Neural crest cell (in vitro differentiated cells): ENCODE measurements around the gene SSPN. TPM values are rescaled to one million over a fixed set of nuclear protein-coding genes. Genes with fewer than 3 reads are reported as not detected.

Experiments
- DNase-seq: peaks from one replicate; pipeline ENCODE4 v3.0.0; 2021; ENCODE audit warnings: low read depth, mixed read lengths, low spot score
- H3K27ac Mint-ChIP-seq: one replicate; pipeline ENCODE4 v1.8.0; 2021; ENCODE audit warnings: mild to moderate bottlenecking, mixed read lengths; ENCODE audit not compliant: unreplicated experiment
- H3K27me3 Mint-ChIP-seq: 2 replicates; pipeline ENCODE4 v1.8.0; 2021; ENCODE audit warnings: low read depth, mild to moderate bottlenecking, mixed read lengths
- H3K36me3 Mint-ChIP-seq: 2 replicates; pipeline ENCODE4 v1.8.0; 2021; ENCODE audit warnings: low read depth, mild to moderate bottlenecking, mixed read lengths
- H3K4me1 Mint-ChIP-seq: 2 replicates; pipeline ENCODE4 v1.8.0; 2021; ENCODE audit warnings: mixed read lengths
- H3K4me3 Mint-ChIP-seq: one replicate; pipeline ENCODE4 v1.8.0; 2021; ENCODE audit warnings: mild to moderate bottlenecking, mixed read lengths
- H3K9me3 Mint-ChIP-seq: 2 replicates; pipeline ENCODE4 v1.8.0; 2021; ENCODE audit warnings: mixed read lengths
- total RNA-seq: library from RNA; stranded (reverse); gene quantifications from 2 replicates; pipeline ENCODE4 v1.2.1, GENCODE V29; 2021
- TF ChIP-seq, protein P1 (sequence below): fragments of 200-600 bp; sonication (generic); conservative IDR thresholded peaks from 2 replicates; pipeline ENCODE4 v1.5.0; 2021; ENCODE audit warnings: antibody characterized with exemption, mild to moderate bottlenecking

Gene SSPN
- total RNA-seq, 1 donor from 2014 or later, result 4.7 TPM

DNA sequence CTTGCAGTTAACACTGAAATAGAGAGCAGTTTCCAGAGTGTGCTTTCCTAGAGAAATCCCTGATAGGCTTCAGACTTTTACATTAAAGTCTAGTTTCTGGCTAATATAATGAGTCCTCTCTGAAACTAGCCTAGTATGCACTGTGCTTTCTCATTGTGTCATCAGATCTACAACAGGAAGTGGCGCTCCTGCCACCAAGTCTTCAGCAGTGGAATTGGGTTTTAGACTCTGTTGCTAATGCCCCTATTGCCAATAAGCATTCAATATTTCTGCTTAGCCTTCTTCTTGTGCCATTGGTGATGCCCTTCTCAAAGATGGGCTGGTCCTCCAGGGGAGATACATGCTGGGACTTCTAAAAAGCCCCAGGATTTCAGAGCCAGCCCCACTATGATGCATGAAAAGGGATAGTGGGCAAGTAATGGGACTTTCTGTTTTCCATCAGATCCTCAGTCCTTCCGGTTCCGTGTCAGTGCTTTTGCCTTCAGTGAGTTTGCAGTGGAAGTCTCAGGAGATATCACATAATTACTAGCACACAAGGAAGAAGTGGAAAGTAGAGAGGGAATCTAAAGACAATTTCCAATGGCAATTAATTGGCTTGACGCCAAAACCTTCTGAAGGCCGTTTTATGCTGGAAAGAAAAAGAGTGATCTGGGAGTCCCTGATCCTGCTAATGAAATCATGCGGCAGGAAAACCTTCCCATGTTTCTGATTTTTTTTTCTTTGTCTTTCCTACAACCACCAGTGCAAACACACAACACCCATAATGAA, 50.0 kb downstream of the SSPN start:
- DNase-seq, result no peak
- Mint-ChIP-seq H3K9me3 (peaks cover 9% of the 10 kb centered on the region), H3K4me1 (no peaks in the 10 kb centered on the region), H3K4me3 (no peak overlapping the region), H3K36me3 (no peaks in the 10 kb centered on the region), H3K27me3 (no peaks in the 10 kb centered on the region), H3K27ac (no peak overlapping the region)
- TF ChIP-seq, protein P1, sequence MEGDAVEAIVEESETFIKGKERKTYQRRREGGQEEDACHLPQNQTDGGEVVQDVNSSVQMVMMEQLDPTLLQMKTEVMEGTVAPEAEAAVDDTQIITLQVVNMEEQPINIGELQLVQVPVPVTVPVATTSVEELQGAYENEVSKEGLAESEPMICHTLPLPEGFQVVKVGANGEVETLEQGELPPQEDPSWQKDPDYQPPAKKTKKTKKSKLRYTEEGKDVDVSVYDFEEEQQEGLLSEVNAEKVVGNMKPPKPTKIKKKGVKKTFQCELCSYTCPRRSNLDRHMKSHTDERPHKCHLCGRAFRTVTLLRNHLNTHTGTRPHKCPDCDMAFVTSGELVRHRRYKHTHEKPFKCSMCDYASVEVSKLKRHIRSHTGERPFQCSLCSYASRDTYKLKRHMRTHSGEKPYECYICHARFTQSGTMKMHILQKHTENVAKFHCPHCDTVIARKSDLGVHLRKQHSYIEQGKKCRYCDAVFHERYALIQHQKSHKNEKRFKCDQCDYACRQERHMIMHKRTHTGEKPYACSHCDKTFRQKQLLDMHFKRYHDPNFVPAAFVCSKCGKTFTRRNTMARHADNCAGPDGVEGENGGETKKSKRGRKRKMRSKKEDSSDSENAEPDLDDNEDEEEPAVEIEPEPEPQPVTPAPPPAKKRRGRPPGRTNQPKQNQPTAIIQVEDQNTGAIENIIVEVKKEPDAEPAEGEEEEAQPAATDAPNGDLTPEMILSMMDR, result no peak

DNA sequence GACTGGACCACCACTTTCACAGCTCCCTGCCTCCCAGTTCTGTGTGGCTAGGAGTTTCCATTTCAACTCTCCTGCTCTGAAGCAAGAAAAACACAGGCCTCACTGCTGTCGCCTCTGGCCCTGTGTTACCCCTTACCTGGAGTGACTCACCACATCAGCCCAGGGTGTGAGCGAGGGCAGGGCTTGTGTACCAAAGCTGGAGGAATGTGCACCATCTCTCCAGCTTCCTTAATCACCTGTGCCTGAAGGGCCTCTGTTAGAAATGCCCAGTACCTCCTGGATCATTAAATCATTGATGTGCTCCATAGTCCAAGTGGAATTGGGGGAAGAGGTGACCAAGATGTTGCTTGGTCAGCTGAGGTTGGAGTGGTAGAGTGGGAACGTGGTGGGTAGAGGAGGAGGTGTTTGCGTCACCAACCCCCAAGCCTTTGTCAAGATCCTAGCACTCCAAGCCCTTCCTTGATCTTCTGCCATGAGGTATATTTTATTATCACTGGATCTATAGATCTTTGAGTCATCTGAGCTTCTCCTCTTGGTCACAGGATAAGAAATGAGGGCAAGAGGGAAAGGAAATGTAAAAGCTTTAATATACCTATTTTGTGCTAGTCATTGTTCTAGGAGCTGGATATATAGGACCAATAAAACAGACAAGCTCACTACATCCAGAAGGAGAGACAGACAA, 51.3 kb downstream of the SSPN start:
- TF ChIP-seq, protein P1, result no peak
- Mint-ChIP-seq H3K4me1 (no peaks in the 10 kb centered on the region), H3K36me3 (no peaks in the 10 kb centered on the region), H3K27me3 (no peaks in the 10 kb centered on the region), H3K4me3 (no peak overlapping the region), H3K9me3 (peaks cover 9% of the 10 kb centered on the region), H3K27ac (no peak overlapping the region)
- no peak for DNase-seq

DNA sequence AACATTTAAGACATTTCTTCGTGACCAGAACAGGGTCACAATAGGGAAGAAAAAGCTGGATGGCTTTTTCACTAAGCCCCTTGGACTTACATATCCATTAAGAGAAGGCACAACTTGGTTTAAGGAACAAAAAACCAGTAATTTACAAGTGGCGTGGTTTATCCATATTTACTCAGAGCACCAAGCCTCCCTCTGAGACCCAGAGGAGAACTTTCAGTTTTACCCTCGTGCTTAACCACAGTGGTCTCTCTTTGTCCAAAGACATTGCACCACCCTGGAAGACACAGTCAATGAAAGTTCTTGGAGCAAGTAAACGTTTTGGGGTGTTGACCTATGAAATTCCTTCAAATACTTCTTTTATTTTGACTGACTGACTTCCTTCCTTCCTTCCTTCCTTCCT, 52.5 kb downstream of the SSPN start:
- DNase-seq, result no peak
- TF ChIP-seq, protein P1, result no peak
- Mint-ChIP-seq H3K9me3 (peaks cover 9% of the 10 kb centered on the region), H3K4me1 (no peaks in the 10 kb centered on the region), H3K27ac (no peak overlapping the region), H3K36me3 (no peaks in the 10 kb centered on the region), H3K4me3 (no peak overlapping the region), H3K27me3 (no peaks in the 10 kb centered on the region)

DNA sequence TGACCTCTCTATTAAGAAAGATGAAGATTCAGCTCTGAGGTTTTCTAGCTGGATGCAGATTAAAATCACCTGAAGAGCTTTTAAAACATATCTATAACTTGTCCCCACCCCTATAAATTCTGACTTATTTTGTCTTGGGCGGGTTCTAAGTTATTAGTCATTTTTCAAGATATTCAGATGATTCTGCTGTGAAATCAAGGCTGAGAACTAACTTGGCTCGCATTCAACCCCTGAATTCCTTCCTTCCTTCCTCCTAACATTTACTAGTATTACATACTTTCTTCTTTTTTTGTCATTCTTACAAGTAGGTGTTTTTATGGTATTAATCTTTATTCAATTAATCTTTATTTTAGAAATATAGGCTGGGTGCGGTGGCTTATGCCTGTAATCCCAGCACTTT, 55.4 kb downstream of the SSPN start:
- H3K9me3 Mint-ChIP-seq, result peaks cover 11% of the 10 kb centered on the region
- no peaks in the 10 kb centered on the region for H3K4me1 Mint-ChIP-seq
- no peak for DNase-seq
- peaks cover 3% of the 10 kb centered on the region for H3K36me3 Mint-ChIP-seq
- no peaks in the 10 kb centered on the region for H3K27me3 Mint-ChIP-seq
- H3K27ac Mint-ChIP-seq, result no peak overlapping the region
- TF ChIP-seq, protein P1, result no peak
- no peak overlapping the region for H3K4me3 Mint-ChIP-seq

DNA sequence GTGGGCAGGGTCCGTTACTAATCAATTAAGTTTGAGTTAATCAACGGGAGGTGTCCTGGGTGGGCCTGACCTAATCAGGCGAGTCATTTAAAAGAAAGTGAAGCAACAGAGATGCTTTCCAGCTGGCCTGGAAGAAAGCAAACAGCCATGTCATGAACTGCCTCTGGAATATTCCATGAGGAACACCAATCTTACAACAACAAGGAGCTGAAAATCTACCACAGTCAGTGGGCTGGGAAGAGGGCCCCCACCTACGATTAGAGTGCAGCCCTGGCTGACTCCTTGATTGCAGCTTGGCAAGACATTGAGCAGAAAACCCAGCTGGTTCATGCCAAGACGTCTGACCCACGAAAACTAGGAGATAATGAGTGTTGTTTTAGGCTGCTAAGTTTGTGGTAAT, 56.2 kb downstream of the SSPN start:
- Mint-ChIP-seq H3K36me3 (peaks cover 3% of the 10 kb centered on the region), H3K9me3 (peaks cover 11% of the 10 kb centered on the region), H3K4me3 (no peak overlapping the region), H3K4me1 (no peaks in the 10 kb centered on the region), H3K27me3 (no peaks in the 10 kb centered on the region), H3K27ac (no peak overlapping the region)
- DNase-seq, result no peak
- TF ChIP-seq, protein P1, result no peak
